H1 (cell line): ENCODE data around the gene AP3D1. TPM values are rescaled to one million over a fixed set of nuclear protein-coding genes. Genes with fewer than 3 reads are reported as not detected.

Source experiments
- CTCF ChIA-PET: fragments of 300-600 bp; sonication (Branson Sonifier 250); formaldehyde crosslinking; loops from one replicate; lab custom pipeline; 2021; ENCODE audit not compliant: partially characterized antibody; lab: Charles Lee
- POLR2A ChIA-PET: fragments of 300-600 bp; sonication (Branson Sonifier 250); formaldehyde crosslinking; loops from one replicate; lab custom pipeline; 2021; ENCODE audit warnings: inconsistent platforms; ENCODE audit not compliant: partially characterized antibody; lab: Charles Lee
- DNase-seq, 2 experiments: peaks; one replicate each; pipeline versions ENCODE4 v3.0.0 to v3.0.0-alpha.2; 2010 to 2022; ENCODE audit warnings: low spot score in 2 of 2, low read depth in 1 of 2, mixed read lengths in 1 of 2
- FAIRE-seq: peaks from 2 replicates; lab custom pipeline; 2011; peaks lifted over from hg19 to GRCh38; lab: Jason Lieb, UNC
- H2AFZ ChIP-seq: 2 replicates; pipeline ENCODE4 v1.8.1; 2012; ENCODE audit warnings: low read length, inconsistent platforms
- H2AK5ac ChIP-seq: 2 replicates; pipeline ENCODE4 v1.6.1; 2013; ENCODE audit warnings: low read depth, low read length
- H2BK120ac ChIP-seq: replicated peaks from 2 replicates; pipeline ENCODE3; 2013; ENCODE audit warnings: low read depth, low read length, inconsistent platforms
- H2BK12ac ChIP-seq: 2 replicates; pipeline ENCODE4 v1.6.1; 2013; ENCODE audit warnings: low read depth, low read length
- H2BK15ac ChIP-seq: 2 replicates; pipeline ENCODE4 v1.6.1; 2013; ENCODE audit warnings: low read length
- H2BK20ac ChIP-seq: 2 replicates; pipeline ENCODE4 v1.6.1; 2013; ENCODE audit warnings: low read length
- H2BK5ac ChIP-seq: 2 replicates; pipeline ENCODE4 v1.6.1; 2013; ENCODE audit warnings: low read depth, low read length
- H3K14ac ChIP-seq: 2 replicates; pipeline ENCODE4 v1.6.1; 2013; ENCODE audit warnings: inconsistent platforms; ENCODE audit not compliant: insufficient read length
- H3K18ac ChIP-seq: 2 replicates; pipeline ENCODE4 v1.6.1; 2013; ENCODE audit warnings: low read length; ENCODE audit errors: extremely low read depth
- H3K23ac ChIP-seq: 2 replicates; pipeline ENCODE4 v1.6.1; 2013; ENCODE audit warnings: inconsistent platforms; ENCODE audit not compliant: insufficient read length
- H3K23me2 ChIP-seq: 2 replicates; pipeline ENCODE4 v1.6.1; 2013; ENCODE audit warnings: low read depth, low read length
- H3K27ac ChIP-seq: 2 replicates; pipeline ENCODE4 v1.6.1; 2011; ENCODE audit warnings: low read depth, low read length, inconsistent platforms
- H3K27me3 ChIP-seq, 4 experiments: replicated peaks in 1 of 4; 1 replicate in 1 of 4; 2 replicates in 3 of 4; pipeline versions ENCODE4 v1.6.1 to v1.8.1; 2011 to 2013; ENCODE audit warnings: low read length in 3 of 4, mild to moderate bottlenecking in 3 of 4, inconsistent platforms in 2 of 4, mixed read lengths in 2 of 4, moderate library complexity in 1 of 4; ENCODE audit not compliant: control insufficient read depth in 3 of 4, insufficient read depth in 3 of 4; ENCODE audit errors: extremely low read depth in 1 of 4
- H3K36me3 ChIP-seq, 4 experiments: 2 replicates each; pipeline versions ENCODE4 v1.6.1 to v1.8.1; 2011 to 2013; ENCODE audit warnings: mild to moderate bottlenecking in 4 of 4, low read length in 3 of 4, moderate library complexity in 2 of 4, control low read depth in 1 of 4, inconsistent platforms in 1 of 4; ENCODE audit not compliant: insufficient read depth in 4 of 4, control insufficient read depth in 2 of 4
- H3K4ac ChIP-seq: replicated peaks from 2 replicates; pipeline ENCODE3; 2013; ENCODE audit warnings: low read length, low read depth, mixed read lengths, inconsistent platforms; ENCODE audit not compliant: insufficient read length
- H3K4me1 ChIP-seq, 4 experiments: replicated peaks in 1 of 4; 1 replicate in 1 of 4; 2 replicates in 3 of 4; pipeline versions ENCODE4 v1.6.1 to v1.8.1; 2011 to 2013; ENCODE audit warnings: low read length in 3 of 4, inconsistent platforms in 2 of 4, mixed read lengths in 1 of 4; ENCODE audit not compliant: insufficient read depth in 4 of 4, control insufficient read depth in 3 of 4
- H3K4me2 ChIP-seq, 2 experiments: 2 replicates each; pipeline versions ENCODE4 v1.6.1 to v1.8.1; 2011 to 2013; ENCODE audit warnings: low read depth in 2 of 2, low read length in 2 of 2, control low read depth in 1 of 2, inconsistent platforms in 1 of 2, mild to moderate bottlenecking in 1 of 2; ENCODE audit not compliant: insufficient read depth in 1 of 2
- H3K4me3 ChIP-seq, 4 experiments: fragments of 200-600, 300-600 bp in 1 of 4; sonication (generic), shearing (Covaris generic), sonication (Bioruptor Twin) in 1 of 4; 2 replicates each; pipeline versions ENCODE4 v1.5.1 to v1.8.1; 2011 to 2016; ENCODE audit warnings: low read length in 4 of 4, low read depth in 3 of 4, control low read depth in 2 of 4, inconsistent platforms in 2 of 4, mild to moderate bottlenecking in 2 of 4, mixed read lengths in 1 of 4, moderate library complexity in 1 of 4; ENCODE audit not compliant: insufficient read depth in 2 of 4; ENCODE audit errors: extremely low read depth in 1 of 4
- H3K56ac ChIP-seq: replicated peaks from 2 replicates; pipeline ENCODE3; 2013; ENCODE audit warnings: low read depth, mild to moderate bottlenecking, mixed read lengths, low read length, inconsistent platforms; ENCODE audit not compliant: insufficient read length
- H3K79me1 ChIP-seq: 2 replicates; pipeline ENCODE4 v1.6.1; 2013; ENCODE audit warnings: low read depth, low read length, control low read depth
- H3K79me2 ChIP-seq, 2 experiments: 2 replicates each; pipeline versions ENCODE4 v1.6.1 to v1.8.1; 2012 to 2013; ENCODE audit warnings: low read length in 2 of 2, mild to moderate bottlenecking in 2 of 2, inconsistent platforms in 1 of 2; ENCODE audit not compliant: insufficient read depth in 2 of 2, control insufficient read depth in 1 of 2
- H3K9ac ChIP-seq, 4 experiments: replicated peaks in 1 of 4; 1 replicate in 1 of 4; 2 replicates in 3 of 4; pipeline versions ENCODE4 v1.6.1 to v1.8.1; 2011 to 2013; ENCODE audit warnings: low read depth in 3 of 4, low read length in 3 of 4, control low read depth in 2 of 4, mild to moderate bottlenecking in 2 of 4, moderate library complexity in 2 of 4, inconsistent platforms in 1 of 4; ENCODE audit errors: extremely low read depth in 1 of 4
- H3K9me3 ChIP-seq, 2 experiments: 2 replicates each; pipeline versions ENCODE4 v1.6.1 to v1.8.1; 2012 to 2013; ENCODE audit warnings: mild to moderate bottlenecking in 2 of 2, moderate library complexity in 2 of 2, control low read depth in 1 of 2, inconsistent platforms in 1 of 2, low read depth in 1 of 2, low read length in 1 of 2, mixed read lengths in 1 of 2; ENCODE audit not compliant: insufficient read depth in 2 of 2
- H4K20me1 ChIP-seq, 2 experiments: replicated peaks in 1 of 2; 2 replicates each; pipeline versions ENCODE3 to v1.8.1; 2011 to 2013; ENCODE audit warnings: inconsistent platforms in 2 of 2, low read length in 2 of 2, mild to moderate bottlenecking in 1 of 2; ENCODE audit not compliant: insufficient read depth in 2 of 2, control insufficient read depth in 1 of 2
- H4K5ac ChIP-seq: 2 replicates; pipeline ENCODE4 v1.6.1; 2013; ENCODE audit warnings: low read length, low read depth, mixed read lengths, inconsistent platforms; ENCODE audit not compliant: insufficient read length
- H4K8ac ChIP-seq: 2 replicates; pipeline ENCODE4 v1.8.0; 2013; ENCODE audit warnings: mild to moderate bottlenecking, moderate library complexity, low read length, inconsistent platforms; ENCODE audit not compliant: insufficient read depth; ENCODE audit errors: extremely low read depth
- H4K91ac ChIP-seq: replicated peaks from 2 replicates; pipeline ENCODE3; 2013; ENCODE audit warnings: low read length, mixed read lengths, inconsistent platforms; ENCODE audit not compliant: insufficient read length
- NANOG ChIP-seq: IDR thresholded peaks from 2 replicates; pipeline ENCODE4 v1.6.1; 2011; ENCODE audit warnings: low read length, low read depth, mild to moderate bottlenecking, inconsistent platforms; ENCODE audit not compliant: insufficient read depth, poor library complexity, severe bottlenecking
- WGBS, 2 experiments: shearing (Covaris generic) in 1 of 2; methylation state at CpG; one replicate each; pipeline versions ENCODE4 v1.1.6 to v1.1.7; 2013 to 2015; ENCODE audit warnings: low lambda C conversion rate in 2 of 2, mixed read lengths in 2 of 2, inconsistent platforms in 1 of 2, low coverage in 1 of 2, missing lambda C conversion rate in 1 of 2; ENCODE audit not compliant: insufficient replicate concordance in 2 of 2, insufficient coverage in 1 of 2, insufficient read length in 1 of 2; ENCODE audit errors: extremely low coverage in 1 of 2, missing lambda C conversion rate in 1 of 2; 5-methylcytosine and 5-hydroxymethylcytosine counted together
- polyA plus RNA-seq, 7 experiments: library from polyadenylated mRNA; depleted of rRNA in 3 of 7; stranded (reverse) in 5 of 7; unstranded in 2 of 7; fragments of >200 nt in 5 of 7; fragments of 200-250 nt in 2 of 7; gene quantifications; 1 replicate in 5 of 7; 2 replicates in 1 of 7; 4 replicates in 1 of 7; pipeline versions ENCODE4 v1.2.1 to v1.2.3, GENCODE V29; 2011 to 2013; ENCODE audit warnings: missing spikeins in 2 of 7, mixed read lengths in 2 of 7
- total RNA-seq: library from RNA; stranded (reverse); fragmentation: NEBNext Ultra II Directional; extraction: Animal tissue kit (Norgen Biotek cat#: 25700); gene quantifications from 2 replicates; pipeline ENCODE4 v1.2.1, GENCODE V29; 2021

The AP3D1 gene
- total and polyA plus RNA-seq, 2 of the 8 experiments (the other 6 are each of a cell fraction or from before 2014, with no cell fraction given): 161 to 174 TPM

GRCh38 chr19:2198317-2198716, 47.0 kb upstream of the AP3D1 start:
- DNase-seq (no peak), FAIRE-seq (no peak)
- Histone ChIP-seq H3K4me3 (no peak overlapping the region), H3K18ac (no peak overlapping the region), H4K20me1 (peaks cover 10 to 29% of the 10 kb centered on the region in 2 experiments), H2BK120ac (no peak overlapping the region), H3K14ac (no peak overlapping the region), H2BK15ac (no peak overlapping the region), H3K56ac (no peak overlapping the region), H3K79me1 (peaks cover 16% of the 10 kb centered on the region; the same call in 1 of the 2 replicates), H3K27ac (no peak overlapping the region), H3K4me2 (no peak overlapping the region), H3K23ac (no peak overlapping the region), H2BK20ac (no peak overlapping the region), H3K36me3 (peaks cover 0 to 18% (median 5%) of the 10 kb centered on the region in 4 experiments; a peak in 4 of 8 replicates), H3K9me3 (peaks cover 4% of the 10 kb centered on the region in 2 experiments; a peak in 2 of 4 replicates), H2AK5ac (no peak overlapping the region), H4K8ac (no peak overlapping the region; the same call in 1 of the 2 replicates), H3K79me2 (peaks cover 0 to 24% of the 10 kb centered on the region in 2 experiments; a peak in 2 of 4 replicates), H3K23me2 (no peaks in the 10 kb centered on the region), H4K5ac (no peak overlapping the region), H2BK12ac (no peak overlapping the region), H4K91ac (no peak overlapping the region), H3K4ac (no peak overlapping the region), H2BK5ac (no peak overlapping the region; the same call in 1 of the 2 replicates), H2AFZ (no peak overlapping the region), H3K27me3 (no peaks in the 10 kb centered on the region), H3K4me1 (no peaks in the 10 kb centered on the region), H3K9ac (no peak overlapping the region; a peak in 1 of 7 replicates)
- WGBS, 2 experiments: 91% methylated on average over 21 of the region's 22 CpGs; no CpG with 5 or more reads in 1 of the 2 experiments
- ChIA-PET CTCF (interaction anchor here (1.2 to 5.1 kb wide), 6 partner anchors 8 to 48 kb away, joined by 5 to 50 read pairs (median 16); no protein-coding TSS in a partner anchor), POLR2A (no interaction called here)
- no peak for TF ChIP-seq NANOG
